Measurements from ENCODE around the gene PRDX5.
A peak's percentile ranks its signal among the peaks of the same experiment; 100 is the strongest.

PRDX5 gene

GRCh38 chr11:64347193-64347867 lies 29.4 kb downstream of the PRDX5 start:
- no peak for DNase-seq (ENCODE audit: low spot score)

DNA sequence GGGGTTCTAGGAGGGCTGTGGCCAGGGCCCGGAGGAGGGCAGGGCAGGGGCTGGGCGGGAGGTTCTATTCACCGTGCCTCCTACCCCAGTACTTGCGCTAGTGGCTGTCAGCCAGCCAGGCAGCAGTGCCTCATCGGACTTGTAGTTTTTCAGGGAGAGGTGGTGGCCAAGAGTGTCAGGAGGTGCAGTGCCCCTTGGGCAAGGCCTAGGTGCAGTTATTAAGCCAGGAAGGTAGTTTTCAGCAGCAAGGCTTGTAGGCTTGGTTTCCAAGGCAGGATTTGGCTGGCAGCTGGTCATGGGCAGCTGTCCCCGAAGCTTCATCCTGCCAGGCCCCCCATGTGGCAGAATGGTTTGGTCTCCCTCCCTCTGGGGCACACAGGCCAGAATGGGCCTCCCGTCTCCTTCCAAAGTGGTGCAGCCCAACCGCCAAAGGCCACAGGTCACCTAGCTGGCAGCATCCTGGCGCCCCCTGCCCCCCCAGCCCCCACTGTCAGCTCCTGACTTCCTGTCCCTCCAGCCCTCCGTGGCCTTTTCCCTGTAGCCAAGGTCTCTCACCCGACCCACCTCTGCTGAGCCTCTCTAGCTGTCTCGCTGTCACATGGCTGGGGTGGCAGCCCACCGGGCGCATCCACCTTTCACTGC lies 30.6 kb downstream of the PRDX5 start:
- DNase-seq (ENCODE audit: low spot score), result no peak

DNA sequence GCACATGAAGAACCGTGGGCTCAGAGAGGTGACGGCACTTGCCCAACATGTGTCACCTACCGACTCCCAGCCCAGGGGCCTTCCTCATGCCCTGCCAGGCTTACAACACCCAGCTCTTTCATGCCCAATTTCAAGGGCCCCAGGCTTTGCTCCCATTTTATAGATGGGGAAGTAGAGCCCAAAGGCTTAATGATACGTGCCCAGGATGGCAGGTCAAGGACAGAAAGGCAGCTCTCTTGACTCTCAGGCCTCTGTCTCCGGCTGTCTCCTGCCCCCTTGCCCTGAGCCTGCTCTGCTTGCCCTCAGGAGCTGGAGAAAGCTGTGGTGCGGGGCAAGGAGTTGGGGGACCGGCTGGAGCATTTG lies 31.1 kb downstream of the PRDX5 start:
- DNase-seq (ENCODE audit: low spot score), result no peak

- no peak for DNase-seq (ENCODE audit: low spot score)
Measured at GRCh38 chr11:64349404-64349803, 31.5 kb downstream of the PRDX5 start.

- no peak for DNase-seq (ENCODE audit: low spot score)
Measured at GRCh38 chr11:64351136-64351631, 33.3 kb downstream of the PRDX5 start.

GRCh38 chr11:64352099-64352994 lies 34.4 kb downstream of the PRDX5 start:
- DNase-seq (ENCODE audit: low spot score), result no peak

DNA sequence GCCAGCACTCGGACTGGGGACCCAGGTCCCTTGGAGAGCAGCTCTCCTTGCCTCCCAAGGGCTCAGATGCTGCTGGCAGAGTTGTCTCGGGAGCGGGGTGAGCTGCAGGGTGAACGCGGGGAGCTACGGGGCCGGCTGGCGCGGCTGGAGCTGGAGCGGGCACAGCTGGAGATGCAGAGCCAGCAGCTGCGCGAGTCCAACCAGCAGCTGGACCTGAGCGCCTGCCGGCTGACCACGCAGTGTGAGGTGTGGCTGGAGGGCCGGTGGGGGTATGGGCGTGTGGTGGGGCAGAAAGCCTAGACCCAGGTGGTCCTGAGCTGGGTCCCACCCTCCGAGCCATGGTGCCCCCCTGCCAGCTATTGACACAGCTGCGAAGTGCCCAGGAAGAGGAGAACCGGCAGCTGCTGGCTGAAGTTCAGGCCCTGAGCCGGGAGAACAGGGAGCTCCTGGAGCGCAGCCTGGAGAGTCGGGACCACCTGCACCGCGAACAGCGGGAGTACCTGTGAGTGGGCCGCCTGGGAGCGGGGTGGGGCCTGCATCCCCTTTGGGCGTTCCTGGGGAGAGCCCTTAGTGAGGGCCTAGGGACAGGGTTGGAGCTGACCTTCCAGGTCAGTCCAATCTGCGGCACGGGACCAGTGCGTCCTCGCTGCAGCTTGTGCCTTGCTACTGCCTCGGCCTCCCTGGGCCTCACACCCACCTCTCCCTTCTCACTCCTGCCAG lies 35.2 kb downstream of the PRDX5 start:
- no peak for DNase-seq (ENCODE audit: low spot score)

DNA sequence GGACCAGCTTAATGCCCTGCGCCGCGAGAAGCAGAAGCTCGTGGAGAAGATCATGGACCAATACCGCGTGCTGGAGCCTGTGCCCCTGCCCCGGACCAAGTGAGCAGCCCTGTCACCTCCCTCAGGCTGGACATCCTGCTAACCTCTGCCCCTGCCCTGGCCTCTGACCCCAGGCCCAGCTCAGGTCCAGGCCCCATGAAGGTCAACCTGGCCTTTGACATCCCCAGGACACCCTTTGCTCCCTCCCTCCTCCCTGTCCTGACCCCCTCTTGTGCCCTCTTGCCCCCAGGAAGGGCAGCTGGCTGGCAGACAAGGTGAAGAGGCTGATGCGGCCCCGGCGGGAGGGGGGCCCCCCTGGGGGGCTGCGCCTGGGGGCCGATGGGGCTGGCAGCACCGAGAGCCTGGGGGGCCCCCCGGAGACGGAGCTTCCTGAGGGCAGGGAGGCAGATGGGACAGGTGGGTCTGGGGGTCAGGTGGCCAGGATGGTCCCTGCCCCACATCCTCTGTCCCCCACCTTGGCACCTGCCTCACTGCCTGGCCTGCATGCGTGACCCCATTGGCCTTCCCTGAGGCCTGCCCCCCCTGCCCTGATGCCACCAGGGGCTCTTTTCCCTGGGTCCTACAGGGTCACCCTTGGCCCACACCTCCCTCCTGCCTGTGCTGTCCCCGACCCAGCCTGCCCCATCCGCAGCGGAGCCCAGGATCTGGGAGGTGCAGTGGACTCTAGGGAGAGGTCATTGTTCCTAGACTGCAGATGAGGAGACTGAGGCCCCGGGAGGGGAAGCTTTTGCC lies 36.0 kb downstream of the PRDX5 start:
- no peak for DNase-seq (ENCODE audit: low spot score)

DNA sequence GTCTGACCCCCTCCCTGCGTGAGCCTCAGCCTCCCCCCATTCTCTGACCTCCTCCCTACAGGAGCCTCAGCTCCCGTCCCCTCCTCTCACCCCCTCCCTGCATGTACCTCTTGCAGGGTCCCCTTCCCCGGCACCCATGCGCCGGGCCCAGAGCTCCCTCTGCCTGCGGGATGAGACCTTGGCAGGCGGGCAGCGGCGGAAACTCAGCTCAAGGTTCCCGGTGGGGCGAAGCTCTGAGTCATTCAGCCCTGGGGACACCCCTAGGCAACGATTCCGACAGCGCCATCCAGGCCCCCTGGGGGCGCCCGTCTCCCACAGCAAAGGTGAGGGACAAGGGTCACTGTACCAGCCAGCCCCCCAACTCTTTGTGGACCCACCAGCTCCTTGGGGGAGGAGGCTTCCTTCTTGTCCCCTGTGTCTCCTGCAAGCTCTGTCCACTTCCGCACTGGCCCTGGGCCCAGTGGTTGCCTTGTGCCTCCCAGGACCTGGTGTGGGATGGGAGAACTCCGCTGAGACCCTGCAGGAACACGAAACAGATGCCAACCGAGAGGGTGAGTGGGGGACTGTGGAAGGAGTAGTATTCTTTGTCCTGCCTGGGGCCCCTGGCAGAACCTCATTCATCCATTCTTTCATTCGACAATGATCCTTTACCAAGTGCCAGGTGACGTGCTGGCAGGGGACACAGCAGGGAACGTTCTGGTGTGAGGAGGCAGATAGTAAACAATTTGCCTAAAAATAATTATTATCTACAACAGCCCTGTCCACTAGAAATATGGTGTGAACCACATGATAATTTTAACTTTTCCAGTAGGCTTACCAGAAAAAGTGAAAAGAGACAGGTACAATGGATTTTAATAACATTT lies 37.4 kb downstream of the PRDX5 start:
- peak; percentile 97 for DNase-seq (ENCODE audit: low spot score)

- DNase-seq (ENCODE audit: low spot score), result peak; percentile 80
Measured at GRCh38 chr11:64356498-64357411, 38.8 kb downstream of the PRDX5 start.

DNA sequence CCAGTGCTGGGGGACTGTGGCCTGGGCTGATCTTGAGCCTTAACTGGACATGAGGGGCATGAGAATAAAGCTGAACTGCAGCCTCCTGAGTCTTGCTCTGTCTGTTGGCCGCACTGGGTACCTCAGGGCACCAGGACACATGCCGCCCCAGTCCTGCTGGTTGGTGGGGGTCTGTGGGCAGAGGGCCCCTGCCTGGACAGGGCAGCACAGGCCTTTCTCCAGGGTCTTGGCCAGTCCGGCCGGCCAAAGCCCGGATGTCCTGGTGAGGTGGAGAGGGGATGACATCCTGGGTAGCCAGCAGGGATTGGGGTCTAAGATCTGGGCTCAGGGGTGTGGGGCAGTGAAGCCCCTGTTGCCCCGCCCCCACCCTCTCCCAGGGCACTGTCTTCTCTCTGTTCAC lies 39.5 kb downstream of the PRDX5 start:
- no peak for DNase-seq (ENCODE audit: low spot score)

DNA sequence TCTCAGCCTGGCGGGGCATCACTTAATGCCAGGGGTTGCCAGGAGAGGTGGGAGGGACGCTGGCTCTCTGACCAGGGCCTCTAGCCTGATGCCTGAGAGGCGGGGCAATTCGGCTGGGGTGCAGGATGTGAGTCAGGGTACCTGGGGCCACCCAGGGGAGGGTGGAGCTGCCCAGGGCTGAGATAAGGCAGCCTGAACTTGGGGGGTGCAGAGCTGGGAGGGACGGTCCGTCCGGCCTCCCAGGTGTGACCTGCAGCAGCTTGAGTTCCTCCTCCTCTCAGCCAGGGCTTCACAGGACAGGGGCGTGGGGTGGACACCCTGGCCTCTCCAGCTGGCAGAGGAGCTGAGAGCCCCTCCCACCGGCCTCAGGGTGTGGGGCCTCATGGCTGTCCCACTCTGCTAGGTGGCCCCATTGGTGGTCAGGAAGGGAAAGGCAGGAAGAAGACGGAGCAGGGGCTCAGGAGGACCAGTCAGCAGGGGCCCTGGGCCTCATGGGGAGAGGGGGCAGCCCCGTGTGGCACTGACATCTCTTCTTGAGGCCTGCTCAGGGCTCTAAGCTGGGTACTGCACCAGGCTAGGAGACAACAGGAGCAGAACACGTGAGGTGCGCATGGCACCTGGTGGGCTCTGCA lies 40.1 kb downstream of the PRDX5 start:
- DNase-seq (ENCODE audit: low spot score), result no peak

- DNase-seq (ENCODE audit: low spot score), result no peak
Measured at GRCh38 chr11:64358536-64358906, 40.6 kb downstream of the PRDX5 start.

DNA sequence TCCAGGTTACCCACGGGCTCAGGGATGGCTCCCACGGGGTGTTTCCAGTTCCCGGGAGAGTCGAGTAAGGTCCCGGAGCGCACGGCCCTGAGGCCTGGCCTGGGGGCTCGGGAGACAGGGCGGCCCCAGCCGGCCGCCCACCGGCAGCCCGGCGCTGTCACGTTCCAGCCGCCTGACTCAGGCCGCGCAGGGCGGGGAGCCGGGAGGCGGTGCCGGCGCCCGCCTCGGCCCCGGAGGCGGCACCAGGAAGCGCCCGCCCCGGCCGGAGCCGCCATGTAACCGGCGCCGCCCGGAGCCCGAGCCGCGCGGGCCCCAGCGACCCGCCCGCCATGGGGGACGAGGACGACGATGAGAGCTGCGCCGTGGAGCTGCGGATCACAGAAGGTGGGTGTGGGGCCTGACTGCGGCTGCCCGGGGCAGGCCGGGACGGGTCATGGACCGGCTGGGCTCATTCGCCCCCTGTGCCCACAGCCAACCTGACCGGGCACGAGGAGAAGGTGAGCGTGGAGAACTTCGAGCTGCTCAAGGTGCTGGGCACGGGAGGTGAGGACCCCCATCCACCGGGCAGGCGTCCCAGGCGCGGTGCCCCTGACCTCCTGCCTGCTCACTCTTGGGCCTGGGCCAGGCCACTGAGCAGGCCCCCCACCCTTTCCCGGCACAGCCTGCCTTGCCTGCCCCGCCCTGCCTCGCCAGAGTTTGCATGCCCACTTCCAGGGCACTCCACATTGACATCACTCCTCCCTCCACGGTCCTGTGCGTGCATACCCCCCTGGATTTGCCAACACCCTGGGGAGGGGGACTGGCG lies 41.2 kb downstream of the PRDX5 start, which contains the start of gene RPS6KA4:
Gene RPS6KA4, plus strand, starts transcription at position 256 of the 805 bp plus-strand sequence. Its CDS starts 74 bp downstream, at position 330.
- DNase-seq (ENCODE audit: low spot score), result peak; percentile 84

DNA sequence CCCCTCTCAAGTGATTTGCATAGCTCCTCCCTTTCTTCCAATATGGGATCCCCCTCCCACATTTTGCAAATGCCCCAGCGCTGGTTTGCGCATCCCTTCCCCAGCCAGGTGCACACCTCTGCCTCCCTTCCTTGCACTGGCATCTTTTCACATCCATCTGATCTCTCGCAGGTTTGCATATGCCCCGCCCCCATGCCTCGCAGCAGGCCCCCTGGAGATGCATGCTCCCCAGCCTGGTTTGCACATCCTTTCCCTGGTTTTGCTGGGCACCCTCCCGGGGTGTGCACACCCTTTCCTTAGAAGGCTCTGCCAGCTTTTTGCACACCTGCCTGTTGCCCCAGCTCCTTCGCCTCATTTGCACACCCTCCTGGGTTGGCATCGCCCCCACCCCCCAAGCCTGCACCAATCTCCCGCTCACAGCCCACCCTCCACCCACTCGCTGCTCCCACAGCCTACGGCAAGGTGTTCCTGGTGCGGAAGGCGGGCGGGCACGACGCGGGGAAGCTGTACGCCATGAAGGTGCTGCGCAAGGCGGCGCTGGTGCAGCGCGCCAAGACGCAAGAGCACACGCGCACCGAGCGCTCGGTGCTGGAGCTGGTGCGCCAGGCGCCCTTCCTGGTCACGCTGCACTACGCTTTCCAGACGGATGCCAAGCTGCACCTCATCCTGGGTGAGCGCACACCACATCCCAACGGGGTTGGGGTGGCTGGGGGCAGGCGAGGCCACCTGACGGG lies 42.0 kb downstream of the PRDX5 start:
- DNase-seq (ENCODE audit: low spot score), result no peak

DNA sequence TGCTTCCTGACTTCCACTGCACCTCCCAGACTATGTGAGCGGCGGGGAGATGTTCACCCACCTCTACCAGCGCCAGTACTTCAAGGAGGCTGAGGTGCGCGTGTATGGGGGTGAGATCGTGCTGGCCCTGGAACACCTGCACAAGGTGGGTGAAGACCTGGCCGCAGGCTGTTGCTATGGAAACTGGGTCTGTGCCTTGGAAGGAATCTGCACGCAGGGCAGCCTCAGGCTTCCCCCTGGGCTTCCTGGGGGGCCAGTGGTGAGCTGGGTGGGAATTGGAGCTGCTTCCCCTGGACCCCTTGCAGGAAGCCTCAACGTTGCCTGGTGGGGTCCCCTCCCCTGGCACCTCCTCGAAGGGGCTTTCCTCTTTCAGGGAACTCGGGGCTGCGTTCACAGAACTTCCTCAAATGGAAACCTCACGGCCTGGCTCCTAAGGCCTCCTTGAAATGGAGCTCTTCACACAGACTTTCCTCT lies 42.6 kb downstream of the PRDX5 start:
- no peak for DNase-seq (ENCODE audit: low spot score)

GRCh38 chr11:64361659-64362058 lies 43.7 kb downstream of the PRDX5 start:
- no peak for DNase-seq (ENCODE audit: low spot score)

Data from HuH-7.5 (cell line).